Natural killer cell (primary cell): ENCODE data around the gene BMP8A. TPM values are rescaled to one million over a fixed set of nuclear protein-coding genes. Genes with fewer than 3 reads are reported as not detected.
"Not testable (repeated sequence)": the region's sequence is repeated elsewhere in the genome, so short reads cannot be mapped to it uniquely, and the experiment has no call there.

ENCODE experiments used
- ATAC-seq, 3 donors: fragments of 150-1000 bp in 2 of 3; fragments of 200-7000 bp in 1 of 3; cut with Tn5 transposase; 1 replicate in 1 of 3; 2 replicates in 2 of 3; pipeline ENCODE4 v1.10.0; 2021; ENCODE audit warnings: mild to moderate bottlenecking in 2 of 3, moderate library complexity in 2 of 3
- DNase-seq, 2 donors: peaks; one replicate each; pipeline versions ENCODE4 v3.0.0 to v3.0.0-alpha.2; 2013 to 2021; ENCODE audit warnings: mixed read lengths in 1 of 2
- H3K27ac ChIP-seq: one replicate; pipeline ENCODE4 v1.5.1; 2013; ENCODE audit warnings: mild to moderate bottlenecking, low read length
- H3K27me3 ChIP-seq: one replicate; pipeline ENCODE4 v1.6.1; 2013; ENCODE audit warnings: low read length; ENCODE audit not compliant: control insufficient read depth, insufficient read depth
- H3K36me3 ChIP-seq: one replicate; pipeline ENCODE4 v1.6.1; 2013; ENCODE audit warnings: low read length; ENCODE audit not compliant: control insufficient read depth, insufficient read depth
- H3K4me1 ChIP-seq: one replicate; pipeline ENCODE4 v1.6.1; 2013; ENCODE audit warnings: low read length; ENCODE audit not compliant: control insufficient read depth, insufficient read depth
- H3K4me3 ChIP-seq: one replicate; pipeline ENCODE4 v1.5.1; 2013; ENCODE audit warnings: low read length
- H3K9me3 ChIP-seq: one replicate; pipeline ENCODE4 v1.6.1; 2013; ENCODE audit warnings: low read length; ENCODE audit not compliant: control insufficient read depth, insufficient read depth
- H3K27ac Mint-ChIP-seq, 2 donors: one replicate each; pipeline ENCODE4 v1.8.0; 2022; ENCODE audit warnings: mild to moderate bottlenecking in 2 of 2, mixed read lengths in 2 of 2, moderate library complexity in 1 of 2
- H3K27me3 Mint-ChIP-seq, 2 donors: one replicate each; pipeline ENCODE4 v1.8.0; 2022; ENCODE audit warnings: low read depth in 2 of 2, mixed read lengths in 2 of 2
- H3K36me3 Mint-ChIP-seq: one replicate; pipeline ENCODE4 v1.8.0; 2022; ENCODE audit warnings: mixed read lengths
- H3K4me1 Mint-ChIP-seq, 2 donors: one replicate each; pipeline ENCODE4 v1.8.0; 2022; ENCODE audit warnings: mixed read lengths in 2 of 2
- H3K4me3 Mint-ChIP-seq: one replicate; pipeline ENCODE4 v1.8.0; 2022; ENCODE audit warnings: mild to moderate bottlenecking, moderate library complexity, mixed read lengths
- H3K9me3 Mint-ChIP-seq, 2 donors: one replicate each; pipeline ENCODE4 v1.8.0; 2022; ENCODE audit warnings: mixed read lengths in 2 of 2
- WGBS: methylation state at CpG from one replicate; pipeline ENCODE4 v1.1.7; 2013; ENCODE audit warnings: missing lambda C conversion rate; ENCODE audit not compliant: insufficient coverage; 5-methylcytosine and 5-hydroxymethylcytosine counted together
- intact Hi-C: fragments of 100-400 bp; cut with micrococcal nuclease; formaldehyde crosslinking; loops from one replicate; pipeline ENCODE4 v1.14.2; 2022
- total RNA-seq, 4 donors: library from RNA; stranded (reverse); fragments of 120-200 nt in 1 of 4; gene quantifications; one replicate each; pipeline versions ENCODE4 v1.2.3 to v1.2.4, GENCODE V29; 2013 to 2022
- TF ChIP-seq, protein P1 (sequence below): fragments of 200-600 bp; IDR thresholded peaks from one replicate; pipeline ENCODE4 v1.8.0; 2022; ENCODE audit warnings: antibody characterized with exemption

Gene BMP8A
- total RNA-seq, 3 donors from 2014 or later (not counting 1 experiment from before 2014, with no cell fraction given): 0.29 to 1.6 (median 0.40) TPM

DNA sequence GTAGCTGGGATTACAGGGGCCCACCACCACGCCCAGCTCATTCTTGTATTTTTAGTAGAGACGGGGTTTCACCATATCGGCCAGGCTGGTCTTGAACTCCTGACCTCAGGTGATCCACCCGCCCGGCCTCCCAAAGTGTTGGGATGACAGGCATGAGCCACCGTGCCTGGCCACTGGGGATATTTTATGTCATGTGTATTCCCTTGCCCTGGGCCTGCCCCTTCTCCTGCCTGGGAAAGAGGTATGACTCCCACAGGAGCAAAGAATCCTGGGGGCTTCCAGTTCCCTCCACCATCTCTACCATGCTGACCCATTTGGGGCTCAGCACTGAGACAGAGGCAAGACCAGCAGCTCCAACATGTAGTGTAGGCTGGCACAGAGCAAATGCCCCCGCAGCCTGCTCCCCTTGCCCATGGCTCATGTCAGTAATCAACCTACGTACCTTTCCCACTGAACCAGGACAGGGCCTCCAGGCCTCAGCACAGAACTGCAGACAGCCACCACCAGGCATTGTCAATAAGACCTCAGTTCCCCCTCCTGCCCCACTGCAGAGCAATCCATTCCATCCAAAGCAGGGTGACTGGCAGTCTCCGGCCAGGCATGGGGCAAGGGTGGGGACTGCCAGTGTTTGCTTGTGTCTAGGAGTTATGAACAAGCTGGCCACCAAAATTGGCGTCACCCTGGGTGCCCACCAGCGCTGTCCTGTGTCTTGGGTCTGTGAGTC lies 35.2 kb downstream of the BMP8A start:
- Histone ChIP-seq H3K4me1 (peaks cover 34% of the 10 kb centered on the region), H3K27me3 (peaks cover 2% of the 10 kb centered on the region), H3K27ac (no peak overlapping the region), H3K36me3 (peaks cover 14% of the 10 kb centered on the region), H3K4me3 (no peak overlapping the region), H3K9me3 (no peaks in the 10 kb centered on the region)
- WGBS: 93% methylated on average over 11 of the region's 11 CpGs
- ATAC-seq: no peak
- Mint-ChIP-seq H3K36me3 (peaks cover 6% of the 10 kb centered on the region), H3K4me1 (peaks cover 8 to 24% of the 10 kb centered on the region in 2 donors), H3K27me3 (peaks cover 0 to 3% of the 10 kb centered on the region in 2 donors), H3K4me3 (no peak overlapping the region), H3K9me3 (no peaks in the 10 kb centered on the region), H3K27ac (no peak overlapping the region)
- intact Hi-C loops: no loop called here
- TF ChIP-seq, protein P1, sequence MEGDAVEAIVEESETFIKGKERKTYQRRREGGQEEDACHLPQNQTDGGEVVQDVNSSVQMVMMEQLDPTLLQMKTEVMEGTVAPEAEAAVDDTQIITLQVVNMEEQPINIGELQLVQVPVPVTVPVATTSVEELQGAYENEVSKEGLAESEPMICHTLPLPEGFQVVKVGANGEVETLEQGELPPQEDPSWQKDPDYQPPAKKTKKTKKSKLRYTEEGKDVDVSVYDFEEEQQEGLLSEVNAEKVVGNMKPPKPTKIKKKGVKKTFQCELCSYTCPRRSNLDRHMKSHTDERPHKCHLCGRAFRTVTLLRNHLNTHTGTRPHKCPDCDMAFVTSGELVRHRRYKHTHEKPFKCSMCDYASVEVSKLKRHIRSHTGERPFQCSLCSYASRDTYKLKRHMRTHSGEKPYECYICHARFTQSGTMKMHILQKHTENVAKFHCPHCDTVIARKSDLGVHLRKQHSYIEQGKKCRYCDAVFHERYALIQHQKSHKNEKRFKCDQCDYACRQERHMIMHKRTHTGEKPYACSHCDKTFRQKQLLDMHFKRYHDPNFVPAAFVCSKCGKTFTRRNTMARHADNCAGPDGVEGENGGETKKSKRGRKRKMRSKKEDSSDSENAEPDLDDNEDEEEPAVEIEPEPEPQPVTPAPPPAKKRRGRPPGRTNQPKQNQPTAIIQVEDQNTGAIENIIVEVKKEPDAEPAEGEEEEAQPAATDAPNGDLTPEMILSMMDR: no peak
- DNase-seq: no peak

DNA sequence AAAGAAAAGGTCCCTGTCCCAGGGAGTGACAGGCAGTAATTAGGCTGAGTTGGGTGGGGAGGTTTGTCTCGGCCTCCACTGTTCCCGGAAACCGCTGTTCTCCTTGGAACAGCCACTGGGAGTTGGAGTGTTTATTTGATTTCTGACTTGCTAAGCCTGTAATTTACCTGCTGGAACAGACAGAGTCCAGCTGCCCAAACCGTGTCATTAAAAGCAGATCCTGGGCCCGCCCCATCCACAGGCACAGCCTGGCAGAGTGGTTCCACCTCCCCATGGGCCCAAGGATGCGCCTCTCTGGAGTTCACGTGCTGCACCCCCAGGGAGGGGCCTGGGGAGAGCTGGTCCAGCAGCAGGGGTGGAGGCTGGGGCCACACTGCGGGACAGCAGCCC lies 35.7 kb downstream of the BMP8A start:
- DNase-seq, H3K27ac Mint-ChIP-seq, H3K4me3 ChIP-seq, H3K27me3 ChIP-seq, H3K27ac ChIP-seq, H3K9me3 Mint-ChIP-seq, H3K9me3 ChIP-seq, intact Hi-C loops, H3K36me3 Mint-ChIP-seq, H3K4me3 Mint-ChIP-seq, H3K27me3 Mint-ChIP-seq, ATAC-seq: not testable (repeated sequence)
- Histone ChIP-seq H3K36me3 (peaks cover 14% of the 10 kb centered on the region), H3K4me1 (peaks cover 34% of the 10 kb centered on the region)
- H3K4me1 Mint-ChIP-seq: peaks cover 8 to 24% of the 10 kb centered on the region in 2 donors
- 100% methylated on average over 7 of the region's 8 CpGs for WGBS

DNA sequence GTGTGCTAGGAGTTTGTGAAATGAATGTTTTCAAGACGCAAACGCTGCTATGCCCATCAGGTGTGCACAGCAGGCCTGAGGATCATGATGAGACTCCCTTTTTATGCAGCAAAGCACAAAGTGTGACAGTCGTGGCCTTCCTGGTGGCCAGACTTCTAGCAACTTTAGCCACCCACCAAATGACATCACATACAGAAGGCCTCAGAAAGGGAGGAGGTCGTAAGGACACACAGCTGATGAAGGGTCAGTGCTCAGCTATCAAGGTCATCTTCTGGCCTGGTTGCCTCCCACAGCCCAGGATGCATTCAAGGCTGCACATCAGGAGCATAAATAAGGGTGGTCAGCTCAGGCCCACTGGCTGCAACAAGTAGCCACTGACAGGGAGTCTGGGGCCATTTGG lies 36.6 kb downstream of the BMP8A start:
- no peak overlapping the region for H3K27ac ChIP-seq
- H3K9me3 ChIP-seq: no peaks in the 10 kb centered on the region
- 94% methylated on average over 4 of the region's 4 CpGs for WGBS
- no peak overlapping the region for H3K4me3 ChIP-seq
- H3K36me3 ChIP-seq: peaks cover 14% of the 10 kb centered on the region
- no peak for DNase-seq
- Mint-ChIP-seq H3K27me3 (peaks cover 0 to 3% of the 10 kb centered on the region in 2 donors), H3K9me3 (no peaks in the 10 kb centered on the region), H3K4me3 (no peak overlapping the region), H3K4me1 (peaks cover 8 to 24% of the 10 kb centered on the region in 2 donors), H3K36me3 (peaks cover 6% of the 10 kb centered on the region), H3K27ac (no peak overlapping the region)
- H3K4me1 ChIP-seq: peaks cover 31% of the 10 kb centered on the region
- TF ChIP-seq, protein P1: no peak
- H3K27me3 ChIP-seq: peaks cover 2% of the 10 kb centered on the region
- intact Hi-C loops: no loop called here
- ATAC-seq: no peak

DNA sequence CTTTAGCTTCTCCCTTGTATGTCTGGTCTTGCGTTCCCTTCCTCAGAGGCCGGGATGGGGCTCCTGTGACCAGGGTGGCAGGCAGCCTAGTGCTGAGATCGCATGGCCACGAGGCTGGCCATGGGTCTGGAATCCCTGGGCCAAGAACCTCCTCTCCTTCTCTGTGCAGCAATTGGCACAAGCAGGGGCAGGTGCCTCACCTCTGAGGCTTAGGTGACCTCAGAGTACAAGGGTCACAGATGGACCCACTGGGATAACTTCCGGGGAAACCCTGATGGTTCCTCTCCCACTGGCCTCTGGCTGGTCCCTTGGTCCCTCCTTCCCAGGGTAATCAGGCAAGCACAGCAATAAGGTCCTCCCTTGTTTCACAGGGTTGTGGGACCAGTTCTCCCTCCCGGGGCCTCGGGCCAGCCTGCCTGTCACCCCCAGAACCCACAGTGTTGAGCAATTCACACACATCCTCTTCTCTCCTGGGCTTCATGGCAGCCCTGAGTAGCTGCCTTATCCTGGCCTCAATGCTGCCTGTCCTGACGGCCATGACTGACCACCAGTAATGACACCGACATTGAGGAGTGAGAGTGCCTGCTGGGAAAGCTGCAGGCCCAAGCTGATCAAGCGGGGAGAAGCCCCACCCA lies 38.6 kb downstream of the BMP8A start:
- H3K9me3 Mint-ChIP-seq: no peaks in the 10 kb centered on the region
- peaks cover 14% of the 10 kb centered on the region for H3K36me3 ChIP-seq
- DNase-seq: no peak
- H3K4me3 Mint-ChIP-seq: no peak overlapping the region
- no peak for ATAC-seq
- peaks cover 22% of the 10 kb centered on the region for H3K4me1 ChIP-seq
- H3K36me3 Mint-ChIP-seq: peaks cover 8% of the 10 kb centered on the region
- H3K27ac ChIP-seq: no peak overlapping the region
- intact Hi-C loops: no loop called here
- H3K27me3 Mint-ChIP-seq: no peaks in the 10 kb centered on the region
- no peak overlapping the region for H3K27ac Mint-ChIP-seq
- H3K4me3 ChIP-seq: no peak overlapping the region
- peaks cover 8 to 13% of the 10 kb centered on the region in 2 donors for H3K4me1 Mint-ChIP-seq
- H3K27me3 ChIP-seq: peaks cover 2% of the 10 kb centered on the region
- H3K9me3 ChIP-seq: no peaks in the 10 kb centered on the region
- TF ChIP-seq, protein P1: no peak
- whole genome bisulfite sequencing: 91% methylated on average over 10 of the region's 10 CpGs
